GM21825 (cell line): Measurements from ENCODE around the gene CORIN.

ENCODE experiments used
- ATAC-seq: cut with Tn5 transposase; IDR thresholded peaks from one replicate; pipeline ENCODE4 v1.9.1; 2021; ENCODE audit warnings: mild to moderate bottlenecking, moderate library complexity; ENCODE audit not compliant: unreplicated experiment

The CORIN gene

DNA sequence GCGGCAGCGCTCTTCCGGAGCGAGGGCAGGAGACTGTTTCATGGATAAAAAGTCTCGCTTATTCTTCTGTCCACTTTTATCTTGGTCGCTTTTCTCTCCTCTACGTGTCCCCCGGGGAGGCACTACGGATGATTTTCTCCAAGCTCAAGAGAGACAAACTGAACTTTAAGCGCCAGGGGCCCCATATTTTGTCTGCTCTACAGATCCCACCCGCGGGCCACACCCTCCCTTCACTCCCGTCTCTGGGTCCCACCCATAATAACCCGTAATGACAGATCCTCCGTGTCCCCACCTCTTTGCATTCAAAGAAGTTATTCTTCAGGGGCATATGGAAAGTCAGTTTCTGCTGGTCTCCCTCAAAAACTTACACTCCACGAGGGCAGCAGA, at the start of gene CORIN:
Gene CORIN, minus strand, starts transcription at position 160 of the 387 bp plus-strand sequence. Its CDS starts 118 bp downstream, at position 42.
- ATAC-seq, result no peak

DNA sequence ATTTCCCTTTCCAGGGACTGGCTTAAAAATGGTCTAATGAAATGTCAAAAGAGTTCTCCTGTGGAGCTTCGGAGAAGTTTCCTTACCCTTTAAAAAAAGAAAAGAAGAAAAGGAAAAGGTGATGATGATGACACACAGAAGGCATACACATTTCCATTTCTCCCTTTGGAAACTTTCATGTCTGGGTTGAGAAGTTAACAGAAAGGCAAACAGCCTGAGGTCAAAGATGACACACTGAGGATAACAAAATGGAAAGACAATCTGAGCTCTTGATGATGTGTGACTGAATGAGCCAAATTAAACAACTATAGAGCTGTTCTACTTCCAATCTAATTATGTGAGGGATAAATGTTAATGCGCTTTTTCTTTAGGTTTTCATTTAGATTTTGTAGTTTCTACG, 44.4 kb upstream of the CORIN start:
- ATAC-seq, result no peak

DNA sequence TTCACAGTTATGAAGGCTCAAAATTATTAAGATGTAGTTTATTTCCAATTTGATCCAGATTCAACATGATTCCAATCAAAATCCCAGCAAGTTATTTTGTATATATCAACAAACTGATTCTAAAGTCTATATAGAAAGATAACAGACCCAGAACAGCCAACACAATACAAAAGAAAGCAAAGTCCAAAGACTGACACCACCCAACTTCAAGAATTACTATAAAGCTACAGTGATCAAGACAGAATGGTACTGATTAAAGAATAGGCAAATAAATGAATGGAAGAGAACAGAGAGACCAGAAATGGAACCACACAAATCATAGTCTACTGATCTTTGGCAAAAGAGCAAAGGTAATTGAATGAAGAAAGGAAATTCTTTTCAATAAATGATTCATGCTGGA, 41.6 kb upstream of the CORIN start:
- no peak for ATAC-seq

GRCh38 chr4:47876784-47877546, 39.1 kb upstream of the CORIN start:
- no peak for ATAC-seq

DNA sequence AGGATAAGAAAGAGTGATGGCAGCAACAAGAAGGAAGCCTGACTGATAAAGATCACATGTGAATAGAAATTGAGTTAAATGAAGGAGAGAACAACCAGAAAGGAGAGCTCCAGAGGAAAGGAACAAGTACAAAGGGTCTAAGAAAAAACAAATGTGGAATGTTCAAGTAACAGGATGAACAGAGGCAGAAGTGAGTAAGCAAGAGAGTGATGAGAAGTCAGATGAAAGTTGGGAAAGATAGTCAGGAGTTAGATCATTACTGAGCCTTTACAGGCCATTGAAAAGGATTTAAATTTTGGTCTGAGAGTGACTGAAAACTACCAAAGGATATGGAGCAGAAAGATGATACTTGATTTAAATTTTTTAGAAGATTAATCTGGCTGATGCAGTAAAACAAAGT, 38.4 kb upstream of the CORIN start:
- no peak for ATAC-seq

DNA sequence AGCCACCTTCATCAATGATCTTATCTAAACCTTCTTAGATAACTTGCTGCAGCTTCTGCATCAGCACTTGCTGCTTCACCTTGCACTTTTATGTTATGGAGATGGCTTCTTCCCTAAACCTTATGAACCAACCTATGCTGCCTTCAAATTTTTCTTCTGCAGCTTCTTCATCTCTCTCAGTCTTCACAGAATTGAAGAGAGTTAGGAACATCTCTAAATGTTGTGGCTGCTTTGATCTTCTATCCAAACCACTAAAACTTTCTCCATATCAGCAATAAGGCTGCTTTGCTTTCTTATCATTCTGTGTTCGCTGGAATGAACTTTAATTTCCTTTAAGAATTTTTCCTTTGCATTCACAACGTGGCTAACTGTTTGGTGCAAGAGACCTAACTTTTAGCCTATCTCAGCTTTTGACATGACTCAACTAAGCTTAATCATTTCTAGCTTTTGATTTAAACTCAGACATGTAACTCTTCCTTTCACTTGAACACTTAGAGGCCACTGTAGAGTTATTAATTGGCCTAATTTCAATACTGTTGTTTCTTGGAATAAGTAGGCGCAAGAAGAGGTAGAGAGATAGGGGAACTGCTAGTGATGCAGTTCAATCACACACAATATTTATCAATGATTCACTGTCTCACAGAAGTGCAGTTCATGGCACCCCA, 36.1 kb upstream of the CORIN start:
- no peak for ATAC-seq

DNA sequence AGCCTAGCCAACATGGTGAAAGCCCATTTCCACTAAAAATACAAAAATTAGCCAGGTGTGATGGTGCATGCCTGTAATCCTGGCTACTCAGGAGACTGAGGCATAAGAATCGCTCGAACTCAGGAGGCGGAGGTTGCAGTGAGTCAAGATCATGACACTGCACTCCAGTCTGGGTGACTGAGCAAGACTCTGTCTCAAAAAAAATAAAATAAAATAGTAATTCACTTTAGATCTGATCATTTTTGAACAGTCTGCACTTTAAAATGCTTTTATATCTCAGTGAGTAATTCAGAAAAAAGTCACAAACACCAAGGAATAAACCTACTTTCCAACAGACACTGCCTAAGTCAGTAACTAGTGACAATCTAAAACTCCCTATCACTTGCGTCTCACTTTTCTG, 25.6 kb upstream of the CORIN start:
- no peak for ATAC-seq

GRCh38 chr4:47862297-47862696, 24.4 kb upstream of the CORIN start:
- ATAC-seq, result no peak

GRCh38 chr4:47860305-47860704, 22.4 kb upstream of the CORIN start:
- ATAC-seq, result no peak

- no peak for ATAC-seq
Observed at GRCh38 chr4:47858006-47858405, 20.1 kb upstream of the CORIN start.

GRCh38 chr4:47856713-47857112, 18.8 kb upstream of the CORIN start:
- no peak for ATAC-seq

DNA sequence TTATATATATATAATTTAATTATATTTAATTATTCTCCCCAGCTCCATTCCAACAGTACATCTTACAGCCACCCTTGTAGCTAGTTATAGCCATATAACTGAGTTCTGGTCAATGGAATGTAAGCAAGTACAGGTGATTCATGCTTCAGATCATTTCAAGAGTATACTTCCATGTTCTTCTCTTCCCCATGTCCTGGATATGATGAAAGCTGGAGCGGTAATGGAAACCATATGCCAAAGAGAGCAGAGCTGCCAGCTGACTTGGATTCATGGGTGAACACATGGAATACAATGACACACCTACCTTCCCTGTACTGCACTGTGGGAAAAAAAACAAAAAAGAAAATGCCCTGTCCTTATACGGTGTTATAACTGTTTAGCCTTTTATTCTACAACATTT, 17.5 kb upstream of the CORIN start:
- no peak for ATAC-seq

DNA sequence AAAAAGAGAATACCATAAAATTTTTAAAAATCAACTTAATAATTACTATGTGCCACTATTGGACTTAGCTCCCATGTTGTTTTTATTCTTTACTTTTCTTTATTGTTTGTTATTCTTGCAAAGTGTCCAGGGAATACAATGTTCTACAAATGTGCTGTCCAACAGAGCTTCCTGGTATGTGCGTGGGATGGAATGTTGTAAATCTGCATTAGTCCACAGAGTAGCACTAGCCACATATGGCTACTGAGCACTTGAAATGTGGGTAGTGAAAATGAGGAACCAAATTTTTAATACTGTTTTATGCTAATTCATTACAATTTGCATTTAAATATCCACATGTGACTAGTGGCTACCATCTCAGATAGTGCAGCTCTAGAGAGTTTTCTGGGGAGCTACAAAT, 14.3 kb upstream of the CORIN start:
- no peak for ATAC-seq

DNA sequence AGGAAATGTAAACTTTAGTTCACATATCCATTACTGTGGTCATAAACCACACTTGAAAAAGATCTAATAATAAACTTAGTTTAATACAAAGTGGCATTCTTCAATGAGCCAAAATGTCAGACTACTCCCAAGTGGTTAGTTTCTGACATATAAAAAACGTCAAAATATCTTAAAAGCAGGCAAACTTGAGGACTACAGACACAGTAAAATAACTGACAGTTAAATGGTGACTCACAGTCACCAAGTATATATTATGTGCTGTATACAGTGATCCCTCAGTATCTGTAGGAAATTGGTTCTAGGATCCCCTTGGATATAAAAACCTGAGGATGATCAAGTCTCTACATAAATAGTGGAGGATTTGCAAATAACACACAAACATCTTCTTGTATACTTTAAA, 11.6 kb upstream of the CORIN start:
- no peak for ATAC-seq

DNA sequence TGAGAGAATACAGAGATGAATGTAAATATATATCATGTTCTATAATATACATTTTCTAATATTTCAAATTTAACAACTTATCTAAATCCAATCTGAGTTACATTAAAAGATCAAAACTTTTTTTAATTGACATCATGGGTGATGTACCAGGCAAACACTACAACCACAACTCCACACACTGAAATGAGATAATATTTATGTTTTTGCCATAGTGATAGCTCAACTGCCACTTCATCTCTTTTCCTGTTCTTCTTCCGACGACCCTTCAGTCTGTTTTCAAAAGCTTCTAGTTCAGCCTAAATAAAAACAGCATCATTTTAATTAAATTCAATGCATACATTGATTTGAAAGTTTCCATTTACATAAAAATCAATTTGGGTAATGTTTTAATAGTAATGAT, 10.2 kb upstream of the CORIN start:
- no peak for ATAC-seq

- ATAC-seq, result no peak
Observed at GRCh38 chr4:47842985-47843384, 5.1 kb upstream of the CORIN start.

DNA sequence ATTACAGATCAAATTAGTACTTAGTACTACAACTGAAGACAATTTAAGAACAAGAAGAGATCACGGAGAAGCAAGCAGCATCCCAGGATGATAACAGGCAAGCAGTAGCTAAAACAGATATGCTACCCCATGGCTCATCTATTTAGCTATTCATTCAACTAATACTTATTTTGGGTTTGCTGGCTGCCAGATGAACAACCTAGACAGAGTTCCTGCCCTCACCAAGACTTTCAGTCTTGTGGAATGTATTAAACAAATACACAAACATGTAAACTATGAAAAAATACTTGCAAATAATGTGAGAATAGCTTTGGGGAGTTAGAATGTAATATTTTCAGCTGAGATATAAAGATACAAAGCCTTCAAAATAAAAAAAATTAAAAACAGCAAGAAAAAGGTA, 2.4 kb upstream of the CORIN start:
- no peak for ATAC-seq

DNA sequence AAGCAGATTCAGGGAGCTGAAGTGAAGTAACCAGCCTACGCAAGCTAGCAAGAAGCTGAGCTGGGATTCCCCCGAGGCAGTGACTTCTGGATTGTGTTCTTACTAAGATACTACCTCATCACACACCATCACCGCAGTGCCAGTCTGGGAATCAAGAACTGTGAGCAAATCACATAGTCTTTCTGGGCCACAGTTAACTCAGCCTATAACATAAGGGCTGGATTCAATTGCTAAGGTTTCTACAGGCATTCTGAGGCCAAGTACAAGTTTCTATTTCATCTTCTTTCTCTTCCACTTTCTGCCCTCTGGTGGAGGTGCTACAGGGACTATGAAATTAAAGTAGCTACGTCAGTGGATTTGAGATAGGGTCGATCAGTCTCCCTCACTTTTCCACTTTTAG, 1.4 kb upstream of the CORIN start:
- ATAC-seq, result peak; percentile 61

- no peak for ATAC-seq
Observed at GRCh38 chr4:47838445-47838844, 578 bp upstream of the CORIN start.

DNA sequence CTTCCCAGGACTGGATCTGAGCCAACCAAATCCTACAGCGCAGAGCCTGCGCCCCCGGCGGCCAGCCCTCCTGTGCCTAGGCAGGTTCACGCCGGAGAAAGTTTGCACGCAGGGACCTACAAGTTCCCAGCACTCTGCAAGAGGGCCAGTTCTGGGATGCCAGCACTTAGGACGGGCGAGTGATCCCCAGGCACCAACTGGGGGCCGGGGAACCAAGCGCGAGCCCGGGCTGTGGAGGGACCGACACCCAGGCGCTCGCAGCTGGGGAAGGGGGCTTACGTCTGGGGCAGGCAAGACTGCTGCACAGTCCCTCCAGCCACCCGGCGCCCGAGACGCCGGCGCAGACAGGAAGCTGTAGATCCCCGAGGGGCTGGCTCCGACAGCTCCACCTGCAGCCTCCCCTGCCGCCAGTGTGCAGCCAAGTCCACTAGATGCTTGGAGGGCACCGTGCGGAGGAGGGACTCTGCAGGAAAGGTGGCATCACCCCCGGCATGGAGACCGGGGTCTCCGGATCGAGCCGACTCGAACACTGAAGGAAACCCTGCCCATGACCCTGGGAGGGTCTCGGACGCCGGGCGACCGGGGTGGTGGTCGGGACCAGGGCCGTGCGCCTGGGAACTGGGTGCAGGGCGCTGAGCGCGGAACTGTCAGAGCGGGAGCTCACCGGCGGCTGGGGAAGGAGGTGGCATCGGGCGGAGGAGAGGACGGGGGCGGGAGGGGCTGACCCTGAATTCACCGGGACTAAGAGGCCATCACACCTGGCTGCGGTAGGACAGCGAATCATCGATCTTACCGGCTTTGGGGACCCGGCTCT, 566 bp downstream of the CORIN start:
- peak; percentile 62 for ATAC-seq

- ATAC-seq, result peak; percentile 82
Observed at GRCh38 chr4:47836641-47837093, 1.2 kb downstream of the CORIN start.

GRCh38 chr4:47835494-47835893, 2.4 kb downstream of the CORIN start:
- no peak for ATAC-seq
